ENCODE data around the gene HOXB7. TPM values are rescaled to one million over a fixed set of nuclear protein-coding genes. Genes with fewer than 3 reads are reported as not detected.

HOXB7 gene
- total RNA-seq, 4 donors from 2014 or later = 0.36 to 3.0 (median 0.65) TPM

GRCh38 chr17:48571826-48572417, 38.9 kb downstream of the HOXB7 start:
- no peak for TF ChIP-seq CTCF (IDR thresholded peaks at IDR 0.05 in 4 of 5, conservative IDR thresholded peaks at IDR 0.05 in 1 of 5)
- no peak for TF ChIP-seq POLR2A (IDR thresholded peaks at IDR 0.05)
- DNase-seq (no peak), ATAC-seq (no peak)
- intact Hi-C loops (cut with DNase I; ENCODE audit: low total_unique reads) (no loop called here), in situ Hi-C loops (cut with MboI; ENCODE audit: low sequenced_read_pairs in 4 of 4) (no loop called here)
- Histone ChIP-seq H3K36me3 (no peaks in the 10 kb centered on the region), H3K27me3 (peaks cover 38 to 48% (median 42%) of the 10 kb centered on the region in 3 donors), H3K4me3 (no peak overlapping the region), H3K9me3 (no peaks in the 10 kb centered on the region), H3K4me1 (peaks cover 0 to 13% of the 10 kb centered on the region in 2 donors), H3K27ac (peak overlapping the region; percentile 51 to 78 (median 64))

GRCh38 chr17:48571024-48571818, 39.6 kb downstream of the HOXB7 start:
- peak in 1 of 2 donors; percentile 32 for ATAC-seq
- Histone ChIP-seq H3K4me1 (peaks cover 0 to 12% of the 10 kb centered on the region in 2 donors), H3K27ac (peak overlapping the region; percentile 51 to 78 (median 64)), H3K27me3 (peaks cover 35 to 41% (median 38%) of the 10 kb centered on the region in 3 donors), H3K9me3 (no peaks in the 10 kb centered on the region), H3K36me3 (no peaks in the 10 kb centered on the region), H3K4me3 (peak overlapping the region in 3 of 4 donors; percentile 7 to 35 (median 26))
- intact Hi-C loops (cut with DNase I; ENCODE audit: low total_unique reads) = no loop called here
- TF ChIP-seq POLR2A (IDR thresholded peaks at IDR 0.05) (no peak), CTCF (IDR thresholded peaks at IDR 0.05 in 4 of 5, conservative IDR thresholded peaks at IDR 0.05 in 1 of 5) (no peak)
- in situ Hi-C loops (cut with MboI; ENCODE audit: low sequenced_read_pairs in 4 of 4) = no loop called here
- DNase-seq = no peak

- H3K36me3 ChIP-seq = no peaks in the 10 kb centered on the region
- peaks cover 0 to 12% of the 10 kb centered on the region in 2 donors for H3K4me1 ChIP-seq
- intact Hi-C loops (cut with DNase I; ENCODE audit: low total_unique reads) = no loop called here
- H3K9me3 ChIP-seq = no peaks in the 10 kb centered on the region
- in situ Hi-C loops (cut with MboI; ENCODE audit: low sequenced_read_pairs in 4 of 4) = no loop called here
- DNase-seq = no peak
- peak overlapping the region in 3 of 4 donors; percentile 7 to 35 (median 26) for H3K4me3 ChIP-seq
- no peak for ATAC-seq
- H3K27me3 ChIP-seq = peaks cover 27 to 38% (median 34%) of the 10 kb centered on the region in 3 donors
- peak overlapping the region; percentile 51 to 78 (median 64) for H3K27ac ChIP-seq
- TF ChIP-seq CTCF (IDR thresholded peaks at IDR 0.05 in 4 of 5, conservative IDR thresholded peaks at IDR 0.05 in 1 of 5) (no peak), POLR2A (IDR thresholded peaks at IDR 0.05) (no peak)
Observed at GRCh38 chr17:48570325-48571023, 40.3 kb downstream of the HOXB7 start.

GRCh38 chr17:48569674-48570324, 41.0 kb downstream of the HOXB7 start:
- Histone ChIP-seq H3K4me1 (peaks cover 0 to 12% of the 10 kb centered on the region in 2 donors), H3K36me3 (no peaks in the 10 kb centered on the region), H3K4me3 (peak overlapping the region in 2 of 4 donors; percentile 26 to 35), H3K9me3 (no peaks in the 10 kb centered on the region), H3K27ac (peak overlapping the region in 3 of 4 donors; percentile 57 to 78 (median 70)), H3K27me3 (peaks cover 25 to 35% (median 31%) of the 10 kb centered on the region in 3 donors)
- ATAC-seq (no peak), DNase-seq (no peak)
- in situ Hi-C loops (cut with MboI; ENCODE audit: low sequenced_read_pairs in 4 of 4) (no loop called here), intact Hi-C loops (cut with DNase I; ENCODE audit: low total_unique reads) (no loop called here)
- TF ChIP-seq POLR2A (IDR thresholded peaks at IDR 0.05) = no peak
- TF ChIP-seq CTCF (IDR thresholded peaks at IDR 0.05 in 4 of 5, conservative IDR thresholded peaks at IDR 0.05 in 1 of 5) = no peak

Measured in gastrocnemius medialis (tissue), 4 donors.